NCI-H1048 (cell line): Measurements from ENCODE around the gene SLC4A8.
A peak's percentile ranks its signal among the peaks of the same experiment; 100 is the strongest.

Experiments
- DNase-seq: peaks from one replicate; lab custom pipeline; 2025; lab: John Stamatoyannopoulos, UW

The SLC4A8 gene

DNA sequence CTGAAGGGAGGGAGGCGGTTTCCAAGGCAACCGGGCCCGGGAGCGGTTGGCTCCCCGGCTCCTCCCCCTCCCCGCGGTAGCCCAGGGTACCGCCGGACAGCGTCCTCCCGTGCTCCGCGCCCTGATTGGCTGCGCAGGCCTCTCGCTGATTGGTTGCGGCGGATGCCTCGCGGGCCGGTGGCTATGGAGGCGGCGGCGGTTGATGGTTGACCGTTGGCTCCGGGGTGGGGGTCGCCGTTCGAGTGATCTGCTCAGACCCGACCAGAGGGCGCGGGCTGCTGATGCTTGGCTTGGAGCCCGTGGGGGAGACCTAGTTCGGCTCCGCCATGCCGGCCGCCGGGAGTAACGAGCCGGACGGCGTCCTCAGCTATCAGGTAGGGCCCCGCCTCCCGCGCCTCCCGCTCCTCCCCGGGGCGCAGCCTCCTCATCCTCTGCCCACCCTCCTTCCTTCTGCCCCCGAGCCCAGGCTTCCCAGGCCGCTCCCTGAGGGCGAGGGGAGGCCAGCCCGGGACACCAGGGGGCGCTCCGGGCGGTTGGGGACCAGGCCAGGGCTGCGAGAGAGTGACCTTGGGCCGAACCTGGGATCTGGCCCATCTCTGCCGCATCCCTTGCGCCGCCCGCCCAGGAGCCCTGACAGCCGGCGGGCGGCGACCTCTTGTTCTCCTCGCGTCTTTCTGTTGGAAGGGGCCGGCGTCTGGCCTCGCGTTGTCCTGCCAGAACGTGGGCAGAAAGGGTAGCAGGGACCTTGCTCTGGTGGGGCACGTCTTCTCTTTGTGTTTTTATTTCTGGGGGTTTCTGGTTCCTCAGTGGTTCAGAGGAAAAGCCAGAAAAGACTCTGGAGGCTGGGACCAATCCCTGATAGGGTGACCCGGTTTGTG lies at the start of gene SLC4A8:
Gene SLC4A8, plus strand, starts transcription at position 170 of the 878 bp plus-strand sequence. Its CDS starts 157 bp downstream, at position 327.
- DNase-seq = peak; percentile 65

DNA sequence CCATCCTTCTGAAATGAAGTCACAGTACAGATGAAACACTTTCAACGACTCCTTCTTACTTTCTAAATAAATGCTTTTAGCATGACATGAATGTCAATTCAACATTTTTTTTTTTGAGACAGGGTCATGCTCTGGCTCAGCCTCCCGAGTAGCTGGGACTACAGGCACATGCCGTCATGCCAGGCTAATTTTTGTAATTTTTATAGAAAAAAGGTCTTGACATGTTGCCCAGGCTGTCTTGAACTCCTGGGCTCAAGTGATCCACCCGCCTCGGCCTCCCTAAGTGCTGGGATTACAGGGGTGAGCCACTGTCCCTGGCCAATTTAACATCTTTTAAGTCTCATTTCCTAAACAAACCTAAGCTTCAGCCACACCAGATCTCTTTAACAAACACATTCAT lies 49.8 kb upstream of the SLC4A8 start:
- DNase-seq = no peak

DNA sequence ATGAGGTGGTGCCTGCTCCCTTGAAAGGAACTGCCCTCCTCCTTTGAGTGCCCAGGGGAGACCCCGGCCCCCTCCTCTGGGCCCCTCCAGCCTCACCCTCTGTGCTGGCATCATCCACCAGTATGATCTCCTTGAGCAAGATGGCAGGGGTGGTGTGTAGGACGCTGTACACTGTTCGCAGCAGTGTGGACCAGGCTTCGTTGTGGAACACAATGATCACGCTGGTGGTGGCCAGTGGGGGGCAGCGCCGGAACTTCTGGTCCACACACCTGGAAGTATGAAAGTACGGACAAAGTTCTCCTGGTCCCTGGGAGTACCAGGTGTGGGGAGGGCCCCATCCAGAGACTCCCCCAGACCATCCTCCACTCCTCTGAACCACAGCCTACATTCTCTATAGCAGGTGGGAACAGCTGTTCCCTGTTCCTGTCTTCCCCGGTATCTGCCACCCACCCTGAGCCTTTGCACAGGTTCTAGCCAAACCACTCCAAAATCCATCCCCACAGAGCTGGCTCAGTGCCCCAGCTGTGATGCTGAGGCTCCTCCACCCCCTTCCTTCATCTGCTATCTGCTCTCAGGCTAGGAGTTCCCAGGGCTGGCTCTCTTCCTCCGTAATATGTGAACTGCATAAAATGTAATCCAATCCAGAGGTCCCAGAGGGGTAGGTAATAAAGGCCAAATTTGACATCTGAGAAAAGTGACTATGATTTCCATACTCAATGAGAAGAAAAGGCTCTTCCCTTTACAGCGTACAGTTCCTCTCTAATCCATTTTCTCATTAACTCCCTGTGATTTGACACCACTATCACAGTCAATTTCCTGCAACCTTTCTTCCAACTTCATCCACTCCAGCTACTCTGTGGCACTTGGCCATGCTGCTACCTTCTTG lies 47.3 kb upstream of the SLC4A8 start:
- DNase-seq = no peak

DNA sequence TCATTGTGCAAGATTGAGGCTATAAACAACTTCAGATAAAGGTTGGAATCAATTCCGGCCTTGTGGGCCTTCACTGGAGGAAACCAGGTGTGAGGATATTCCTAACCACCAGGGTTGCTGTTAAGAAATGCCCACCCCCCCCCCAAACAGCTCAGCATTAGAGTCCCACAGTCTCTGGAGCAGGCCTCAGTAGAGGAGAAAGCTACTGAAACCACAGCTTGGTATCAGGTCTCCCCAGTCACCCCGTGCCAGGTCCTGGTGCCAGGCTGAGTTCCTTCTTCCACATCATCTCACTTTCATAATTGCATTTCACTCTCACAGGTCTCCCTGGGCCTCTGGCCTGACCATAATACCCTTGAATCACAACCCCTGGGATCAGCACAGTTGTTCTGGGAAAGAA lies 45.9 kb upstream of the SLC4A8 start:
- no peak for DNase-seq

DNA sequence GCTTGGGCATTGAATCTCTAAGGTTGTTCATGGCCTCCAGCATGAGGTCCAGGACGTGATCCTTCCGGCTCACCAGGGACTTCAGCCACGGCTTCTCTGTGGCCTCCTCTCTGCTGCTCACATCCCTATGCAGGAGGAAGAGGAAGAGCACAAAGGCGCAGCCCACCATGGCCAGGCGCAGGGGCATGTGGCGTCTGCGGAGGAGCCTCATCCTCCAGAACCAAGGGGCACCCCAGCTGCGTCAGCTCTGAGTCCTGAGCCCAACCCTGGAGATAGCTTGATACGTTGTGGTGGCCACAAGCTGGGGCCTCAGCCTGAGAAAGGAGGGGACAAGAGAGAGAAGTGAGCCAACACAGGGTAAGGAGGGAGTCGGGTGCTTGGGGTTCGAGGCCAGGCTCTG lies 45.1 kb upstream of the SLC4A8 start:
- no peak for DNase-seq

DNA sequence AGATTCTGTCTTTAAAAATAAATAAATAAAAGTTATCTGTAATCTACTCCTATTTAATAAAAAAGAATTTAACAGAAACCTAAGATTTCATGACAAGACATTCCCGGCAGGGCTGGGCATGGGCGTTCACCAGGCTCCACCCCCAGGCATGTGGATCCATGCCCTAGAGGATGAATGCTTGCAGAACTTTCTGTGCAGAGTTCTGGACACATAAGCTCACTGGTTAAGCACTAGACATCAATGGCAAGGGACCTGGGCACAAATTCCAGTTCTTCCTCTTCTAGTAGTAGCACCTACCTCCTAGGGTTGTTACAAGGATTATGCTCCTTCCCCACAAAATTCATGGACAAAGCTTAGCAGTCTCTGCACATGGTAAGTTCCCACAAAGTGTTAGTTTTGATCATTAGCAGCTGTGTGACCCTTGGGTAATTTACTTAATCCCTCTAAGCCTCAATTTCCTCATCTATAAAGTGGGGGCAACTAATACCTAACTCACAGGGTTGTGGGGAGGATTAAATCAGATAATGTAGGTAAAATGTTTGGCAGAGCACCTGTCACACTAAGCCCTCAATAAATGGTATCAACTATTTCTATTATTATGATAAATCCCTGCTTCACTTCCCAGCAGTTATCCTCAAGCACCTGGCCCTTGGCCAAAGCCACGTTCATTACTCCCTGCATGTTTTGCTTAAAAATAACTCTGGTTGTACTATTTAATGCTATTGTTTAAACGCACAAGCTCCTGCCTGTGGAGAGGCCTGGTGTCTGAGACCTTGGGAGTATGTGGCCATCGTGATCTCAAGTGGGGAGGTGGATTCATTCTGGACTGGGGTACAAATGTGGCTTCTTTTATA lies 43.2 kb upstream of the SLC4A8 start:
- no peak for DNase-seq

DNA sequence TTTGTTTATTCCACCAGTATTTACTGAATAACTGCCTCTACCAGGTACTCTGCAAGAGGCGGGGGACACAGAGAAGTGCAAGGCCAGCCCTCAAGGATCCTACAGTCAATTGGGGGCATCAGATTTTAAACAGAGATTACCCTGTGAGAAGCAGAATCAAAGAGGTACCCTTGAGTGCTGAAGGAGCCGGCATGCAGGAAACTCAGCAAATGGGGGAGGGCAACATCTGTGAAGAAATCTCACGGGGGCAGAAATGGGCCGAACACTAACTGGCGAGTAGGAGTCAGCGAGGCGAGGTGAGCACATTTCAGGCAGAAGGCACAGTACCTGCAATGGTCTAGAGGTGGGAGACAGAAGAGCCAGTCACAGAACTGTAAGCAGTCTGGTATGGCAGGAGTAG lies 42.5 kb upstream of the SLC4A8 start:
- DNase-seq = no peak

DNA sequence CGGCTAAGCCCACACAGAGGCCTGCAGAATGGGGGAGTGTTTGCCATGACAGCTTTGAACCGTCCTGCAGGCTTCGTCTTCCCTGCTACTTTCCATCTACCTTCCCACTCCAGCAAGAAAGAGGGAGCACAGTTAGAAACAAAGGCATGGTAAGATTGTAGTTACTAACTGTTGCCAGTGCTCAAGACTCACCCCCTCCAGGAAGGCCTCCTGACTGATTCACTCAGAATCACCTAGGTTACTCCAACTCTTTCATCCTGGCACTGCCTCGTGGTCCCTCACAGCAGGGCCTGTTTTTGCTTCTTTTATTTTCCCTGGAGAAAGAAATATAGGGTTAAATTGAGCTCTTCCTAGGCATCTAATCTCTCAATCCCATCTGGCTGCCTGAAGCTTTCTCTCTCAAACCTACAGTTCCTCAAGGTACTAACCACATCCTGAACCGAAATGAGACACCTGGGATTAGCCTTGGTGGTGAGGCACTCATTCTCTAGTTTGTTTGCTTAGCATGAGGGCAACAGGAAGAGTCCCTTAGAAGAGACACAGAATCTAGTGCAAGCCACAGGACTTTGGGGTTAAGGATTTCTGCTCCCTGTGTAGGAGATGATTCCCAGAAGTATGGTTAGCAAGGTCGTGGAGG lies 41.2 kb upstream of the SLC4A8 start:
- DNase-seq = no peak

DNA sequence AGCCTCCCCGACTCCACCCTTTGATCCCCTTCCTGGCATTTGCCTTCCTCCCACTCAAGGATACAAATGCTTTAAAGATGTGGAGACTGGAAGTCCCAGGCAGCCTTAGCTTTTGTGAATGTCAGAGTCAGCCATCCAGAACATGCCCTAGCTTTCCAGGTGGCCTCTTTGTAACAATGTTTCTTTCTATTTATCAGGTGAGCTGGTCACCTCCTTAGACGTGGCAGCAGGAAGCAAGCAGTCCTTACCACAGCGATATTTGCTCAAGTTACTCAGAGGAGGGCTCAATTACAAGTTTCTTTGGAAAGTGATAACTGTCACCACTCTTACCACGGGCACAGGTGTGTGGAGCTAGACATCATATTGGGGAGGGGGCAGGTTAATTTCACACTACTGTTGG lies 38.3 kb upstream of the SLC4A8 start:
- DNase-seq = no peak

DNA sequence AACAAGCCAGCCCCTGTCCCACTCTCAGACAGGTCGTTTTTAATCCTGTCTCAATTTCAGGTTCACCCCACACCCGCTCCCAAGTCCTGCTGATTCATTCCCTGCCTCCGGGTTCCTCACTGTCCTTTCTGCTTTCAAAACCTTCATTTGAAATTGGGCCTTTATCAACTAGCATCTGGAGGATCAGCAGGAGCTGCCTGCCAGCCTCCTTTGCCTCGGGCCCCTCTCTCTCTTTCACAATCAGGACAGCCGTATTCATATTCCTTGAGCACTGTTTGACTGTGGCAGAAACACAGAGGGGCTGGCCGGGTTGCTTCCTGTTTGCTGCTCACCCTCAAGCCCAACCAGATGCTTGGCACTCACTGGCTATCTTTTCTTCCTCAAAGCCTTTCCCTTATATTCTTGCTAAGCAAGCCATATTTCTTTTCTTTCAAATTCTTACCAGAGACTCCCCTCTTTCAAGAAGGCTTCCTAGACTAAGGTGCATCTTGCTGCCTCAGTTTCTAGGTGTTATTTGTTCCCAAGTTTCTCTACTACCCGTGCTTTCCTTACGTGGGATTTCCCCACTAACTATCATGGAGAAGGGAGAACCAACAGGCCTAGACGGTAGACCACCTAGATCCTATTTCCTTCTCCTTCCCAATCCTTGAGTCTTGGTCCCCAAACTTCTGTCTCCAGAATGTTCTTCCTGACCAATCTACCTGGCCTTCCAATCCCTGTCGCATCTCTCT lies 36.4 kb upstream of the SLC4A8 start:
- DNase-seq = no peak

DNA sequence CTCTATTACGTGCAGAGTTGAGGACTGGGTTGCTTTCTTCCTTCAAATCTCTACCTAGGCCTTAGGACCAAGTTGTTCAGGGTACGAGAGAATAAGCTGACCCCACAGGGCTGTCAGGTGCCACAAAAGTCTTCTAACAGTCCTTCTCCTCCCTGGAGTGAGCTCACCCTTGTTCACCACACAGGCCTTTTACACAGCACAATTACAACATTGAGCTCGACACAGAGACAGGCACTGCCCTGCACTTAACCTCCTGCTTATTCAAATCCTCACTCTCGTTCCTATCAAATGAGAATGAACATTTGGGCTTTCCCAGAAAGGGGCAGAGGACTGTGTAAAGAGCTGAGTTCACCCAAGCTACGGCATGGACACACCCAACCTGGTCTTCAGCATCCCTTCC lies 35.8 kb upstream of the SLC4A8 start:
- DNase-seq = no peak

DNA sequence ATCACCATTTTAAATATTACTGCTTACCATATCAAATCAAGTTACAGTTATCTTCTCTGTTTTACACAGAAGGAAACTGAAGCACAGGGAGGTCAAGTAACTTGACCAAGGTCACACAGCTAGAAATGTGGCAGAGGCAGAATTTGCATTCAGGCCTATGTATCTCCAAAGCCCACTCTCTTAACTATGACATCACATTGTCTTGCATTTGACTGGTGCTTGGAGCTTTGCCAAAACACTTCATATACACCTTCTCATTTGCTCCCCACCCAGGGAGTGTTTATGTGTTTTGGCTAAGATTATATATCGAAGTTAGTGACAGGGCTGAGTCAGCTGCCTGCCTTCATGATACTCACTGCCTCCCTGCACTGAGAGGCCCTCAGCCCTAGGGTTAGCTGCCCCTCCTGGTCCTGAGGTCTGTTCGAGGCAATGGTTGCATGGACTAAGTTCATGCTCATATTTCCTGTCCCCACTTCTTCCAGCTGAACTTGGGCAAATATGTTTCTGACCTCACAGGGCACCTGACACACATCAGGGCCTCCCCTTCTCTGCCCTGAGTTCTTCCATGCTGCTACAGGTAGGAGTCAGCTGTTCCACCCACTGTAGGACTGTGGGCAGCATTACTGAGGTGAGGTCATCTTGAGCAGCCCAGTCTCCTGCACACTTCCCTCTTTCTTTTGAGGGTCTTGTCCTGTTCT lies 35.2 kb upstream of the SLC4A8 start:
- DNase-seq = no peak

DNA sequence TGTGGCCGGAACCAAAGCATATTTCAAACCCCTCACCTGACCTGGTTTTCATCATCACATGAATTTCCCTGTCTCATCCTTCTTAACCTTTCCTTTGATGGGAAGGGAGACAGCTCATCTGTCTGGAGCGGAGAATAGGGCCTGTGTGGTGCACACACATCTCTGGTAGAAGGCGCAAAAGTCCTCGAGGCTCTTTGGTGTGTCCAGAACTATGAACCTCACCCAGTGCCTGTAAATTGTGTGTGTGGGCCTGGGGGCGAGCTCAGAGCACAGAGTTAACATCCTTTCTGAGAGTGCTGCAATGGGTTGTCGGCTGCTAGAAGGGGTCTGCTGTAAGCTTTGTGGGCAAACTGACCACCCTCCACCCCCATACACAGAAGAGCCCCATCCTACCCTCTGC lies 34.2 kb upstream of the SLC4A8 start:
- DNase-seq = no peak

DNA sequence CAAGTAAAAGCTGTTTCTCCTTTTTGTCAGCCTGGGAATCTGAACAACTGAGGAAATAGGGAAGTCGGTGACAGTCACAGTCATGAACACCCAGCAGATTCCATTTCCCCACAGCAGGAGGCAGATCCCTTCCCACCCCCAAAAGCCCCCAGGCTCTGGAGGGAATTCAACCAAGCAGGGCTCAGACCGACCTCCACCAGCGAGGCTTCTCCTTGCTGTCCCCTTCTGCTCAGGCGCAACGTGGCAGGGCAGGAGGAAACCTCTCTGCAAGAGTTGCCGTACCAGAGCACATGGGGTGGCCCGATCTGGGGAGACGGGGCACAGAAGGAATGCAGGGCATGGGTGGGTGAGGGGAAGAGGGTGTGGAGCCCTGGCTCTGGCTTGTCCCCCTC lies 33.7 kb upstream of the SLC4A8 start:
- DNase-seq = no peak

DNA sequence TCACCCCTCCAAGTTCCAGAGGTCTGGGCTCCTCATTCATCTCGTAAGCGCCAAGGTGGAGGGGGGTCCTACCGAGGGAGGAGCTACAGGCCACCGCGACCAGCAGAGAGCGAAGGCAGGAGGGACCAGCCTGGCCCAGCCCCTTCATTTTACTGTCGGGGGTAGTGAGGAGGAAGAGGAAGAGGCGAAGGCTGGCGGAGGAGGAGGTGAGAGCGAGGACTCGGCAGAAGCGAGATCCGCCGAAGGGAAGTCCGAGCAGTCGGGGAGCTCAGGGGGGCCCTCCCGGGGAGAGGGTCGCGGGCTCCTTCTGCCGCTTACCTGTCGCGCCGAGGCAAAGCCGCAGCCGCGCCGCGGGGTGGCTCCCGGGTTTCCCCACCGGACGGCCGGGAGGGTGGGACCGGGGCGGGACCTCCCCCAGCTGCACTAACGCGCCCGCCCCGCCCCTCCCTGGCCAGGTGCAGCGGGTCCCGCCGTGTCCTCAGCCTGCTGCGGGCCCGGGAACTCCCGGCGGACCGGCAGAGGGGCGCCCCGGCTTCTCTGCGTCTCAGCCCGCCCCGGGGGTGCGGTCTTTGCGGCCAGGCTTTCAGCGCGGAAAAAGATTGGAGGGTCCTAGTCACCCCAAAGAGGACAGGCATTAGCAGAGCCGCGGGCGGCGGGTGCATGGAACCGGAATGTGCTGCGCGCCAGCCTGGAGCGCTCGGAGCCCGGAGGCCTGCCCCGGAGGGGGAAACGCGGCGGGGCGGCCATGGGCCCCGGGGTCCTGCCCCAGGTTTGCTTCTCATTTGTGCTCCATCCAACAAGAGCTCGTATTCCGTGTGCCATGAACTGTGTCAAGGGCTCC lies 33.1 kb upstream of the SLC4A8 start, which contains the start of gene GALNT6:
Gene GALNT6, minus strand, starts transcription at position 124 of the 841 bp plus-strand sequence. CDS start 11,625 bp downstream, outside the sequence.
- peak; percentile 22 for DNase-seq

DNA sequence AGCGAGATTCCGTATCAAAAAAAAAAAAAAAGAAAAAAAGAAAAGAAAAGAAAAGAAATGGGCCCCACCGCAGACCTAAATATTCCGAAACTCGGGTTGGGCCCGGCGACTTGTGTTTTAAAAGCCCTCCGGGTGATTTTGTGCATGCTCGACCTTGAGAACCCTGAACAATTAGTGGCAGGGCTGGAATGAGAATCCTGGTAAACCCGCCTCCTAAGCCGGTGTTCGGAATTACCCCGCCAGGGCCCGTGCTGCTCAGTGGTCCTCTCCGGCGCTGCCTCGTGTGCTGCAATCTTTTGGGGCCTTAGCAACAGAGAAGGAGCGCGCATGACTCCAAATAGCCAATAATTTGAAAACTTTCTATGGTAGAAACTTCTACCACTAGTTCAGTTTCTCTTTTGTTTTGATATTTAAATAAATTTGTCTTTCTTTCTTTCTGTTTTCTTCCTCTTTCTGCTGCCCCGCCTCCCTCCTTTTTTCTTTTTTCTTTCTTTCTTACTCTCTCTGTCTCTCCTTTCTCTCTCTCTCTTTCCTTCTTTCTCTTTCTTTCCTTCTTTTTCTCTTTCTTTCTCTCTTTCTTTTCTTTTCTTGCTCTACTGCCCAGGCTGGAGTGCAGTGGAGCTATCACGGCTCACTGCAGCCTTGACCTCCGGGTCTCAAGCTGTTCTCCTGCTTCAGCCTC lies 31.9 kb upstream of the SLC4A8 start:
- no peak for DNase-seq

DNA sequence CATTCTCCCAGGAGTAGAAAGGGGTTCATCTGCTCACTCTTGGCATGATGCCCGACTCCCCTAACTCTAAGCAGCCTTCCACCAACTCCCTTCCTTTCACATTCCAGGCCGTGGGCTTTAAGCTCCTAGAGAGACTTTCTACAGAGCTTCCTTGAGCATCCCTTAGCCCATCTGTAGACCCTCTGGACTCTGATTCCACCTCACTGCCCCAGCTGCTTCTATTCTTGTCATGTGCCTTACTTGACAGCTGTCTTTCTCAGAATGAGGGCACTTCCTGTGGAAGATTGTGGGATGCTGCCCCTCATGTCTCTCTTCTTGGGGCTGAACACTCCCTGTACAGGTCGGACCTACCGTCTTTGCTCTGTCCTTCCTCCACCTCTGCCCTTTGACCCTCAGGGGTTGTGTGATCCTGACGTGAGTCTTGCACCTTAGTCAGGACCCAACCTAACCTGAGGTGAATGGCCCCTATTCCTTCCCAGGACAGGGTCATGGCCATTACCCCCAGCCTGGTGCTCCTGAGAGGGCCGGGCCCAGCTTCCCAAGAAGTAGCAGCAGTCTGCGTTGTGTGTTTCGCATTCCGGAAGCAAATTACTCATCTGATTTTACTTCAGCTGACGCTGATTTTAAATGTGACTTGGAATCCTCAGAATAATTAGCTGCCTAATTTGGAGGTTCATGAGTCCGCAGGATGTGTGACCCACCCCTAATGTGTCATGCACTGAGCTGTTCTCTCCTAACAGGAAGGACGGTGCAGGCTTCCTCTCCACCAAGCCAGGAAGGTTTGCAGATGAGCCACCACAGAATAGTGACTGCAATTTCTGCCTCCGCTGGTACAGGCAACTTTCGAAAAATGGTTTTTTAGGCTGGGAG lies 30.7 kb upstream of the SLC4A8 start:
- DNase-seq = no peak
